Hepatocyte (in vitro differentiated cells): ENCODE measurements around the gene AGAP1. TPM values are rescaled to one million over a fixed set of nuclear protein-coding genes. Genes with fewer than 3 reads are reported as not detected.

Source experiments
- DNase-seq: peaks from one replicate; pipeline ENCODE4 v3.0.0-alpha.2; 2016; ENCODE audit warnings: low spot score
- H2AFZ ChIP-seq: fragments of 200-600 bp; sonication (generic); 2 replicates; pipeline ENCODE4 v1.6.0; 2016; ENCODE audit warnings: antibody characterized with exemption, mild to moderate bottlenecking
- H3K27ac ChIP-seq: fragments of 200-600 bp; sonication (generic); 2 replicates; pipeline ENCODE4 v1.5.1; 2016; ENCODE audit warnings: mild to moderate bottlenecking
- H3K27me3 ChIP-seq: fragments of 200-600 bp; sonication (generic); 2 replicates; pipeline ENCODE4 v1.6.1; 2016
- H3K36me3 ChIP-seq: fragments of 200-600 bp; sonication (generic); replicated peaks from 2 replicates; pipeline ENCODE4 v1.5.1; 2016; ENCODE audit warnings: low read depth; ENCODE audit not compliant: insufficient read depth
- H3K4me1 ChIP-seq: fragments of 200-600 bp; sonication (generic); 2 replicates; pipeline ENCODE4 v1.5.1; 2016; ENCODE audit warnings: mild to moderate bottlenecking, moderate library complexity; ENCODE audit not compliant: insufficient read depth
- H3K4me2 ChIP-seq: fragments of 200-600 bp; sonication (generic); 2 replicates; pipeline ENCODE4 v1.6.0; 2016
- H3K4me3 ChIP-seq: fragments of 200-600 bp; sonication (generic); 2 replicates; pipeline ENCODE4 v1.5.1; 2016; ENCODE audit warnings: mild to moderate bottlenecking
- H3K79me2 ChIP-seq: fragments of 200-600 bp; sonication (generic); 2 replicates; pipeline ENCODE4 v1.6.0; 2017; ENCODE audit warnings: mild to moderate bottlenecking
- H3K9me2 ChIP-seq: fragments of 200-600 bp; sonication (generic); replicated peaks from 2 replicates; pipeline ENCODE4 v1.6.0; 2017; ENCODE audit warnings: mild to moderate bottlenecking; ENCODE audit not compliant: insufficient read depth
- H3K9me3 ChIP-seq: fragments of 200-600 bp; sonication (generic); 2 replicates; pipeline ENCODE4 v1.5.1; 2016; ENCODE audit warnings: low read depth, mild to moderate bottlenecking
- H4K20me1 ChIP-seq: fragments of 200-600 bp; sonication (generic); 2 replicates; pipeline ENCODE4 v1.6.0; 2016; ENCODE audit warnings: mild to moderate bottlenecking; ENCODE audit not compliant: insufficient read depth, poor library complexity, severe bottlenecking
- EZH2 ChIP-seq: fragments of 200-600 bp; sonication (generic); IDR thresholded peaks from 2 replicates; pipeline ENCODE4 v1.6.1; 2016; ENCODE audit warnings: antibody characterized with exemption, mild to moderate bottlenecking, borderline replicate concordance
- EZH2phosphoT487 ChIP-seq: fragments of 200-600 bp; sonication (generic); IDR thresholded peaks from one replicate; pipeline ENCODE4 v1.6.1; 2018; ENCODE audit warnings: antibody characterized with exemption, mild to moderate bottlenecking, low read depth, moderate library complexity; ENCODE audit not compliant: unreplicated experiment, severe bottlenecking
- WGBS: methylation state at CpG from one replicate; pipeline ENCODE4 v1.1.6; 2016; ENCODE audit warnings: low lambda C conversion rate; ENCODE audit errors: missing lambda C conversion rate; 5-methylcytosine and 5-hydroxymethylcytosine counted together
- polyA plus RNA-seq: library from polyadenylated mRNA; unstranded; fragments of >200 nt; fragmentation: Nextera tagmentation; extraction: Ambion mirVana; gene quantifications from 2 replicates; pipeline ENCODE4 v1.2.1, GENCODE V29; 2016
- total RNA-seq: library from RNA; depleted of rRNA; stranded (reverse); fragments of >200 nt; gene quantifications from 2 replicates; pipeline ENCODE4 v1.2.3, GENCODE V29; 2014
- TF ChIP-seq, protein P1 (sequence below): fragments of 200-600 bp; sonication (generic); IDR thresholded peaks from 2 replicates; pipeline ENCODE4 v1.5.1; 2016; ENCODE audit warnings: antibody characterized with exemption, mild to moderate bottlenecking; ENCODE audit not compliant: poor library complexity

AGAP1 gene
- total and polyA plus RNA-seq, 2 experiments from 2014 or later: 12.1 to 20.0 TPM

GRCh38 chr2:235553291-235553690, 59.4 kb downstream of the AGAP1 start:
- H3K9me2 ChIP-seq: no peaks in the 10 kb centered on the region
- H4K20me1 ChIP-seq: peaks cover 44% of the 10 kb centered on the region
- DNase-seq: no peak
- TF ChIP-seq EZH2phosphoT487 (no peak), EZH2 (no peak)
- TF ChIP-seq, protein P1, sequence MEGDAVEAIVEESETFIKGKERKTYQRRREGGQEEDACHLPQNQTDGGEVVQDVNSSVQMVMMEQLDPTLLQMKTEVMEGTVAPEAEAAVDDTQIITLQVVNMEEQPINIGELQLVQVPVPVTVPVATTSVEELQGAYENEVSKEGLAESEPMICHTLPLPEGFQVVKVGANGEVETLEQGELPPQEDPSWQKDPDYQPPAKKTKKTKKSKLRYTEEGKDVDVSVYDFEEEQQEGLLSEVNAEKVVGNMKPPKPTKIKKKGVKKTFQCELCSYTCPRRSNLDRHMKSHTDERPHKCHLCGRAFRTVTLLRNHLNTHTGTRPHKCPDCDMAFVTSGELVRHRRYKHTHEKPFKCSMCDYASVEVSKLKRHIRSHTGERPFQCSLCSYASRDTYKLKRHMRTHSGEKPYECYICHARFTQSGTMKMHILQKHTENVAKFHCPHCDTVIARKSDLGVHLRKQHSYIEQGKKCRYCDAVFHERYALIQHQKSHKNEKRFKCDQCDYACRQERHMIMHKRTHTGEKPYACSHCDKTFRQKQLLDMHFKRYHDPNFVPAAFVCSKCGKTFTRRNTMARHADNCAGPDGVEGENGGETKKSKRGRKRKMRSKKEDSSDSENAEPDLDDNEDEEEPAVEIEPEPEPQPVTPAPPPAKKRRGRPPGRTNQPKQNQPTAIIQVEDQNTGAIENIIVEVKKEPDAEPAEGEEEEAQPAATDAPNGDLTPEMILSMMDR: no peak
- no peak overlapping the region for H2AFZ ChIP-seq
- H3K4me3 ChIP-seq: no peak overlapping the region
- H3K27ac ChIP-seq: no peak overlapping the region
- peaks cover 3% of the 10 kb centered on the region for H3K4me1 ChIP-seq
- WGBS: 82% methylated on average over 6 of the region's 6 CpGs
- peaks cover 94% of the 10 kb centered on the region for H3K79me2 ChIP-seq
- no peaks in the 10 kb centered on the region for H3K36me3 ChIP-seq
- no peaks in the 10 kb centered on the region for H3K9me3 ChIP-seq
- no peak overlapping the region for H3K4me2 ChIP-seq
- H3K27me3 ChIP-seq: no peaks in the 10 kb centered on the region

DNA sequence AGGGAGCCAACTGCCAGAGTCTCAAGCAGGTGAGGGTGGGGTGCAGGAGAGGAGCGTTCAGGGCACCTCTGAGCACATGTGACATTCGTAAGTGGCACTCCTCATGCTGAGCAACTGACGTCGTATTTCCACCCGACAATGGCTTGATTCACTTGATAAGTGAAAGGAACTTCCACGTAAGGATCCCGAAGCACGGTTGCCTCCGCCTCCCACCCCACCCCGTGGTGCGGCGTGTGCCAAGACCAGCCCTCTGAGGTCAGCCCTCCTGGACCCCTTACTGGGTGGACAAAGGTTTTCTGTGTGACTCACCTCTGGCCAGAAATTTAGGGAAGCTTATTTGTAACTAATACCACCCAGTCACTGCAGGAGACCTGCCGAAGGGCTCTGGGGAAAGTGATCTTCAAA, 59.9 kb downstream of the AGAP1 start:
- no peak for DNase-seq
- WGBS: 90% methylated on average over 13 of the region's 13 CpGs
- Histone ChIP-seq H3K9me2 (no peaks in the 10 kb centered on the region), H3K27me3 (no peaks in the 10 kb centered on the region), H3K79me2 (peaks cover 94% of the 10 kb centered on the region), H3K9me3 (no peaks in the 10 kb centered on the region), H3K36me3 (no peaks in the 10 kb centered on the region), H3K27ac (no peak overlapping the region), H2AFZ (no peak overlapping the region), H3K4me1 (peaks cover 3% of the 10 kb centered on the region), H3K4me3 (no peak overlapping the region), H3K4me2 (no peak overlapping the region), H4K20me1 (peaks cover 44% of the 10 kb centered on the region)
- TF ChIP-seq EZH2phosphoT487 (no peak), EZH2 (no peak)
- TF ChIP-seq, protein P1: no peak

DNA sequence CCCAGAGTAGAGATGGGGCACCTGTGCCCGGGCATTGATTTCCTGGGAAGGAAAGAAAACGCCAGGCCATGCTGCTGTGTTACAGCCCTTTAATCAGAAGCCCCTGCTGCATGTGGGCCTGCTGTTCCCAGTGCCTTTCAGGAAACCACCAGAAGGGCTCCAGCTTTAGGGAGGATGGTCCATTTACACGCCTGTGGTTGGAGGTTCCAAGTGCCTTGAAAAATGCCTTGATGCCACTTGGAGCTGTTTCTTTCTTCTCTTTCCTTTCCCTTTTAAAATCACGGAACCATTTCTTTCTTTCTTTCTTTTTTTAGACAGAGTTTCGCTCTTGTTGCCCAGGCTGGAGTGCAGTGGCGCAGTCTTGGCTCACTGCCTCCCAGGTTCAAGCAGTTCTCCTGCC, 60.5 kb downstream of the AGAP1 start:
- Histone ChIP-seq H3K79me2 (peaks cover 93% of the 10 kb centered on the region), H3K27me3 (no peaks in the 10 kb centered on the region), H3K9me3 (no peaks in the 10 kb centered on the region), H4K20me1 (peaks cover 44% of the 10 kb centered on the region), H3K36me3 (no peaks in the 10 kb centered on the region), H3K4me3 (no peak overlapping the region), H3K4me1 (peaks cover 3% of the 10 kb centered on the region), H3K4me2 (no peak overlapping the region), H3K9me2 (no peaks in the 10 kb centered on the region), H2AFZ (no peak overlapping the region), H3K27ac (no peak overlapping the region)
- TF ChIP-seq, protein P1: no peak
- TF ChIP-seq EZH2phosphoT487 (no peak), EZH2 (no peak)
- DNase-seq: no peak
- 98% methylated on average over 6 of the region's 6 CpGs for WGBS

DNA sequence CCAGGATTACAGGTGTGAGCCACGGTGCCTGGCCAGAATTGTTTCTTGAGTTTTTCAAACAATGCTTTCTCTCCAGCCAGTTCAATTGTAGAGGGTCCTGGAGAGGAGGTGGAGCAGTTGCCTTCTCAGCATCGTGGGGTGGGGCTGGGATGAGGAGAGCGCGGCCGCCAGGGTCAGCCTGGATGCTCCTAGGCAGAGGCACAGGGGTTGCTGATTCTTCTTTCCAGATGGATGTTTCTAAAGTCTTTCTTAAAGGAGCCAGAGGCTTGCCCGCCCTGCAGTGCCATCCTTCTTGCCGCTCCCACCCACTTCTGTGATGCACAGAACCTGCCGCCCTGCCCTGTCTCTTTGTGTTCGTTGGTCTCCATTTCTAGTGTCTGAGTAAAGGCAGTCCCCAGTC, 61.1 kb downstream of the AGAP1 start:
- peaks cover 93% of the 10 kb centered on the region for H3K79me2 ChIP-seq
- H3K4me3 ChIP-seq: no peak overlapping the region
- no peaks in the 10 kb centered on the region for H3K9me3 ChIP-seq
- no peak overlapping the region for H2AFZ ChIP-seq
- DNase-seq: no peak
- no peaks in the 10 kb centered on the region for H3K36me3 ChIP-seq
- H3K4me2 ChIP-seq: no peak overlapping the region
- H3K27ac ChIP-seq: no peak overlapping the region
- H3K9me2 ChIP-seq: no peaks in the 10 kb centered on the region
- H3K4me1 ChIP-seq: peaks cover 3% of the 10 kb centered on the region
- TF ChIP-seq EZH2phosphoT487 (no peak), EZH2 (no peak)
- TF ChIP-seq, protein P1: no peak
- H4K20me1 ChIP-seq: peaks cover 44% of the 10 kb centered on the region
- H3K27me3 ChIP-seq: no peaks in the 10 kb centered on the region
- WGBS: 90% methylated on average over 9 of the region's 9 CpGs
